Stomach (tissue), 9 donors: Measurements from ENCODE around the gene CWC15. TPM values are rescaled to one million over a fixed set of nuclear protein-coding genes. Genes with fewer than 3 reads are reported as not detected.

Experiments
- DNase-seq, 2 donors: peaks; one replicate each; pipeline versions ENCODE4 v3.0.0 to v3.0.0-alpha.2; 2013 to 2019
- H3K27ac ChIP-seq, 5 donors: fragments of 200-600 bp in 4 of 5; sonication (generic) in 4 of 5; one replicate each; pipeline ENCODE4 v1.5.1; 2013 to 2019; ENCODE audit warnings: mild to moderate bottlenecking in 1 of 5, moderate library complexity in 1 of 5
- H3K27me3 ChIP-seq, 3 donors: fragments of 200-600 bp; sonication (generic); one replicate each; pipeline ENCODE4 v1.5.1; 2017 to 2019; ENCODE audit warnings: mixed run types in 1 of 3
- H3K36me3 ChIP-seq, 4 donors: fragments of 200-600 bp; sonication (generic); 1 replicate in 3 of 4; 2 replicates in 1 of 4; pipeline ENCODE4 v1.5.1; 2016 to 2019
- H3K4me1 ChIP-seq, 4 donors: fragments of 200-600 bp; sonication (generic); one replicate each; pipeline ENCODE4 v1.5.1; 2016 to 2019
- H3K4me3 ChIP-seq, 4 donors: fragments of 200-600 bp; sonication (generic) in 3 of 4; one replicate each; pipeline ENCODE4 v1.5.1; 2016 to 2019; ENCODE audit warnings: mild to moderate bottlenecking in 1 of 4
- H3K9me3 ChIP-seq, 4 donors: fragments of 200-600 bp; sonication (generic); one replicate each; pipeline ENCODE4 v1.5.1; 2016 to 2019
- EP300 ChIP-seq: sonication (generic); formaldehyde crosslinking; IDR thresholded peaks from one replicate; pipeline ENCODE4 v1.6.1; 2017; ENCODE audit warnings: antibody characterized with exemption
- POLR2A ChIP-seq, 4 donors: fragments of 450-650 bp; IDR thresholded peaks; one replicate each; pipeline ENCODE4 v1.6.1; 2016; ENCODE audit warnings: antibody characterized with exemption in 4 of 4, control low read depth in 2 of 4, mild to moderate bottlenecking in 1 of 4, moderate library complexity in 1 of 4
- POLR2AphosphoS5 ChIP-seq, 3 donors: sonication (generic); formaldehyde crosslinking; IDR thresholded peaks; one replicate each; pipeline ENCODE4 v1.6.1; 2016; ENCODE audit warnings: antibody characterized with exemption in 3 of 3
- WGBS, 5 donors: extraction: QIAGEN DNeasy Blood & Tissue Kit in 3 of 5; methylation state at CpG; one replicate each; pipeline versions ENCODE4 v1.1.5 to v1.1.7; 2013 to 2018; 5-methylcytosine and 5-hydroxymethylcytosine counted together
- intact Hi-C: fragments of 100-400 bp; cut with DNase I; formaldehyde crosslinking; loops from one replicate; pipeline ENCODE4 v1.15.1; 2023; ENCODE audit warnings: low total_unique reads
- polyA plus RNA-seq, 3 donors: library from polyadenylated mRNA; stranded (reverse); fragments of 200-250 nt; gene quantifications; one replicate each; pipeline ENCODE4 v1.2.3, GENCODE V29; 2013
- total RNA-seq, 5 donors: library from RNA; depleted of rRNA; stranded (reverse); fragments of >200 nt; gene quantifications; one replicate each; pipeline versions ENCODE4 v1.1.0 to v1.2.3, GENCODE V29; 2014 to 2016
- TF ChIP-seq, protein P1 (sequence below), 7 experiments: fragments of 450-650 bp in 4 of 7; fragments of 200-600 bp in 3 of 7; sonication (generic) in 3 of 7; IDR thresholded peaks; one replicate each; pipeline ENCODE4 v1.5.1; 2016 to 2019; ENCODE audit warnings: antibody characterized with exemption in 7 of 7, control low read depth in 2 of 7, mild to moderate bottlenecking in 1 of 7
- donor health status: healthy with polysubstance abuse.
- donor health status: Bipolar disorder and iron deficiency.
- donor health status: healthy.

The CWC15 gene
- total and polyA plus RNA-seq, 8 donors, result 8.2 to 88.9 (median 45.4) TPM

DNA sequence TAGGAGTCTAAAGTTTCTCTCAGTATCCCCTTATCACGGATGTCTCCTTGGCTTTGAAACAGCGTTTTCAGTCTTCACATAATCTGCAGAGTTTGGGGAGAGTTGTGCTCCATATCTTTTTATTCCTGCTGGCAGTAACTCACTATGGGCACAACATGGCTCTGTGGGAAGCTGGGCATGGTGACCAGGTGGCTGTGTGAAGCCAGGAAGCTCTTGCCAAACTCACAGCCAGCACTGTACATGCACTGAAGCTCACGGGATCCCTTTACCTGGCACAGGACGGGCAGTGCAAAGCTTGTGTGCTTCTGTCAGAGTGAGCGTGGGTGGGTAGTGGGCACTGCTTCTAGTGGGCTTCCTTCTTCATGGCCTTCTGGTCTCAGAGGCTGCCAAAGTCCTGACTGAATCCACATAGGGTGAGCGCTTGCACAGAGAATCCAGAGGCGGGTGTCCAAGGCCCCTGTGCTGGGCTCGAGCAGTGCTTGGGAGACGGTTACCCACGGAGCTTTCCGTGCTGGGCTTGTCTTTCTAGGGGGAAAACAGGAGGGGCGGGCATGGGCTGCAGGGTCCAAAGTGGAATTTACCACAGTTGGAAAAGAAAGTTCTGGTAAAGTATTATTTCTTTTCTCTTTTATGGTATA, 40.9 kb upstream of the CWC15 start:
- intact Hi-C loops, result no loop called here
- Histone ChIP-seq H3K9me3 (no peaks in the 10 kb centered on the region), H3K27ac (no peak overlapping the region), H3K27me3 (peaks cover 0 to 9% (median 0%) of the 10 kb centered on the region in 3 donors), H3K4me3 (no peak overlapping the region), H3K36me3 (no peaks in the 10 kb centered on the region), H3K4me1 (no peaks in the 10 kb centered on the region)
- TF ChIP-seq, protein P1, sequence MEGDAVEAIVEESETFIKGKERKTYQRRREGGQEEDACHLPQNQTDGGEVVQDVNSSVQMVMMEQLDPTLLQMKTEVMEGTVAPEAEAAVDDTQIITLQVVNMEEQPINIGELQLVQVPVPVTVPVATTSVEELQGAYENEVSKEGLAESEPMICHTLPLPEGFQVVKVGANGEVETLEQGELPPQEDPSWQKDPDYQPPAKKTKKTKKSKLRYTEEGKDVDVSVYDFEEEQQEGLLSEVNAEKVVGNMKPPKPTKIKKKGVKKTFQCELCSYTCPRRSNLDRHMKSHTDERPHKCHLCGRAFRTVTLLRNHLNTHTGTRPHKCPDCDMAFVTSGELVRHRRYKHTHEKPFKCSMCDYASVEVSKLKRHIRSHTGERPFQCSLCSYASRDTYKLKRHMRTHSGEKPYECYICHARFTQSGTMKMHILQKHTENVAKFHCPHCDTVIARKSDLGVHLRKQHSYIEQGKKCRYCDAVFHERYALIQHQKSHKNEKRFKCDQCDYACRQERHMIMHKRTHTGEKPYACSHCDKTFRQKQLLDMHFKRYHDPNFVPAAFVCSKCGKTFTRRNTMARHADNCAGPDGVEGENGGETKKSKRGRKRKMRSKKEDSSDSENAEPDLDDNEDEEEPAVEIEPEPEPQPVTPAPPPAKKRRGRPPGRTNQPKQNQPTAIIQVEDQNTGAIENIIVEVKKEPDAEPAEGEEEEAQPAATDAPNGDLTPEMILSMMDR (IDR thresholded peaks at IDR 0.05), result no peak
- TF ChIP-seq POLR2A (IDR thresholded peaks at IDR 0.05) (no peak), POLR2AphosphoS5 (IDR thresholded peaks at IDR 0.05) (no peak), EP300 (no peak)
- WGBS, 5 donors, result 84 to 92% (median 90%) methylated on average over 11 to 12 of the region's 12 CpGs
- DNase-seq, result no peak

DNA sequence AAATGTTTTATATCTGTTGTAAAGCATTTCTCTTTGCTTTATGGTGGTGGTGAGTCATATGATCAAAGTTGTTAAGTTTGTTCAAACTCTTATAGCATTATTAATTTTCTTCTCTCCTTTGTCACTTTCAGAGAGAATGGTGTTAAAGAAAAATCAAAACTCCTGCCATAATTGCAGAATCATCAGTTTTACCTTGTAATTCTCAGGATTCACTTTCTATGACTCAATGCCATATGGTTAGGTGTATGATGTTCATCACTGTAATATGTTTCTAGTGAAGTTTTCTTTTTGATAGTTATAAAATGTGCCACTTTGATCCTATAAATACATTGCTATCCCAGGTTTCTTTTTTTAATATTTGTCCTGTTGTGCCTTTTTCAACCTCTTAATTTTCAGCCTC, 38.0 kb upstream of the CWC15 start:
- no peak for DNase-seq
- Histone ChIP-seq H3K4me1 (no peaks in the 10 kb centered on the region), H3K27ac (no peak overlapping the region), H3K36me3 (no peaks in the 10 kb centered on the region), H3K9me3 (no peaks in the 10 kb centered on the region), H3K4me3 (no peak overlapping the region), H3K27me3 (peaks cover 0 to 9% (median 0%) of the 10 kb centered on the region in 3 donors)
- TF ChIP-seq POLR2AphosphoS5 (IDR thresholded peaks at IDR 0.05) (no peak), POLR2A (IDR thresholded peaks at IDR 0.05) (no peak), EP300 (no peak)
- TF ChIP-seq, protein P1 (IDR thresholded peaks at IDR 0.05), result no peak
- intact Hi-C loops, result no loop called here

DNA sequence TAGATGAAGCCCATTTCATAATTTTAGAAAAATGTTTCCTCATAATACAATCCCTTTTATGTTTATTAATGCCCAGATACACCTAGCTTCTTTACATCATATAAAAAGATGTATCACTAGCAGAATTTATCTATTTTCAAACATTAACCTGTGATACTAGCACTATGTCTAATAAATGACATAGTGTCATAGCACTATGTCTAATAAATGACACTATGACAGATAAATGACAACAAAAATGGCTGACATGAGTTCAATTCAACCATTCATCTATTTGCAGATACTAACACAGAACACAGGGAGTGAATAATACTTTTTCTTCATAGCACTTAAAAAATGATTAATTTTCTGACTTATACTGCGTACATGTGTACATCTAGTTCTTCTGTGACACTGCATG, 32.3 kb upstream of the CWC15 start:
- TF ChIP-seq POLR2AphosphoS5 (IDR thresholded peaks at IDR 0.05) (no peak), POLR2A (IDR thresholded peaks at IDR 0.05) (no peak), EP300 (no peak)
- TF ChIP-seq, protein P1 (IDR thresholded peaks at IDR 0.05), result no peak

DNA sequence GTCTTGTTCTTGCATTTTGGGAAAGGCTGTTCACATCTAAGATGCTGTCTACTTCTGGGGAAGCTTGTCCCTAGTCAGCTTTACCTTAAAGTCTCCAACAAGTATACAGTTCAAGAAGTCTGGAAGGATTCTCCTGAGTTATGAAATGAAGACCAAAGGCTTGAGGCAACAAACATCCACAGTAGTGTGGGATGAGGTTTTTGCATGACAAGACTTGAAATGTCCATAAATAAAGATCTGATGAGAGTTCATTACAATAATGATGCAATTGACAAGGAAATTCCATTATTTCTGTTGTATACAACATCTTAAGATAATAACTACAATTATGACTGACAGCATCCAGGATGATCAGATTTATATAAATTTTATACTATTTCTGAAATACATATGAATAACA, 30.4 kb upstream of the CWC15 start:
- H3K27me3 ChIP-seq, result no peaks in the 10 kb centered on the region
- H3K9me3 ChIP-seq, result no peaks in the 10 kb centered on the region
- H3K27ac ChIP-seq, result no peak overlapping the region
- peaks cover 0 to 3% (median 0%) of the 10 kb centered on the region in 4 donors for H3K36me3 ChIP-seq
- H3K4me3 ChIP-seq, result no peak overlapping the region
- no peak for DNase-seq
- no peaks in the 10 kb centered on the region for H3K4me1 ChIP-seq
- TF ChIP-seq POLR2AphosphoS5 (IDR thresholded peaks at IDR 0.05), result no peak
- TF ChIP-seq, protein P1 (IDR thresholded peaks at IDR 0.05), result no peak
- TF ChIP-seq EP300, result no peak
- TF ChIP-seq POLR2A (IDR thresholded peaks at IDR 0.05), result no peak
- intact Hi-C loops, result no loop called here

More for the DNA sequence above, 32.3 kb upstream of the CWC15 start:
- 90 to 94% (median 92%) methylated on average over 1 of the region's 1 CpG for WGBS, 5 donors
- no peak for DNase-seq
- Histone ChIP-seq H3K4me1 (no peaks in the 10 kb centered on the region), H3K9me3 (no peaks in the 10 kb centered on the region), H3K4me3 (no peak overlapping the region), H3K27me3 (no peaks in the 10 kb centered on the region), H3K36me3 (no peaks in the 10 kb centered on the region), H3K27ac (no peak overlapping the region)
- intact Hi-C loops, result no loop called here
